NCI-H1092 treated with DMSO at 0.1 percent for 48 hours (cell line): ENCODE measurements around the gene CMTM1.
"Not testable (repeated sequence)": the region's sequence is repeated elsewhere in the genome, so short reads cannot be mapped to it uniquely, and the experiment has no call there.

Experiments used
- DNase-seq: peaks from one replicate; lab custom pipeline; 2025; lab: John Stamatoyannopoulos, UW

The CMTM1 gene

GRCh38 chr16:66614161-66614802 lies 48.0 kb downstream of the CMTM1 start:
- no peak for DNase-seq

- no peak for DNase-seq
These were observed 49.9 kb downstream of the CMTM1 start for GRCh38 chr16:66616169-66616568.

GRCh38 chr16:66616592-66616991 lies 50.4 kb downstream of the CMTM1 start:
- DNase-seq, result no peak

- DNase-seq, result no peak
These were observed 50.8 kb downstream of the CMTM1 start for GRCh38 chr16:66617010-66617434.

GRCh38 chr16:66617728-66618127 lies 51.5 kb downstream of the CMTM1 start:
- no peak for DNase-seq

GRCh38 chr16:66618588-66619375 lies 52.5 kb downstream of the CMTM1 start:
- DNase-seq, result no peak

- DNase-seq, result no peak
These were observed 53.5 kb downstream of the CMTM1 start for GRCh38 chr16:66619534-66620428.

- no peak for DNase-seq
These were observed 54.2 kb downstream of the CMTM1 start for GRCh38 chr16:66620429-66620795.

- no peak for DNase-seq
These were observed 55.7 kb downstream of the CMTM1 start for GRCh38 chr16:66621973-66622372.

- DNase-seq, result no peak
These were observed 56.6 kb downstream of the CMTM1 start for GRCh38 chr16:66622863-66623262.

- DNase-seq, result no peak
These were observed 57.5 kb downstream of the CMTM1 start for GRCh38 chr16:66623755-66624154.

GRCh38 chr16:66627611-66628378 lies 61.6 kb downstream of the CMTM1 start:
- DNase-seq, result not testable (repeated sequence)
